Hippocampal formation (tissue), 2 donors: Measurements from ENCODE around the gene CLASP1.
"Not testable (repeated sequence)": the region's sequence is repeated elsewhere in the genome, so short reads cannot be mapped to it uniquely, and the experiment has no call there.

ENCODE experiments used
- DNase-seq, 2 donors: peaks; one replicate each; lab custom pipeline; 2025; lab: John Stamatoyannopoulos, UW

CLASP1 gene

DNA sequence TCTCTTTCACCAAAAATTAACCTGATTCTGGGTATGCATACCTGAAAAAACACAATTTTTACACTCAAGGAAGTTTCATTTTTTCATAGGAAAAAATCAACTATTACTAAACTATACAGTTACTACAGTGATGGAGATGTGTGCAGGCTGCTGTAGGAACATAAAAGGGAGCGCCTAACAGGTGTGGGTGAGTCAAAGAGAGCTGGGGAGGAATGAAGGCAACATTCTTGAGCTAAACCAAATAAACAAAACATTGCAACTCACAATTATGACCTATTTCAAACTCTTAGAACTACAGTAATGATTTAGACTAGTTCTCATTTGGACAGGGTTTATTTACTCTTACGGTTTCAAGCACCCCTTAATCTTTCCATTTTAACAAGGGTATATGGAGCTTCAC lies 13.4 kb upstream of the CLASP1 start:
- no peak for DNase-seq

DNA sequence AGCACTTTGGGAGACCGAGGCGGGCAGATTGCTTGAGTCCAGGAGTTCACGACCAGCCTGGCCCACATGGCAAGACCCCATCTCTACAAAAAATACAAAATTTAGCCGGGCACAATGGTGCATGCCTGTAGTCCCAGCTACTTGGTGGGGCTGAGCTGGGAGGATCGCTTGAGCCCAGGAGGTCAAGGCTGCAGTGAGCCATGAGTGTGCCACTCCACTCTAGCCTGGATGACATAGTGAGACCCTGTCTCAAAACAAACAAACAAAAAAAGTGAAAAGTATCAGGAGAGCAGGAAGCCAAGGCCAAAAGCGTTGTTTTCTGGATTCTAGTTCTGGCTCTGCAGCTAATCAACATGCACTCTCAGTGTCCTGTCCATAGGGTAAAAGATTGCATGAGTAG lies 10.7 kb upstream of the CLASP1 start:
- DNase-seq, result no peak

DNA sequence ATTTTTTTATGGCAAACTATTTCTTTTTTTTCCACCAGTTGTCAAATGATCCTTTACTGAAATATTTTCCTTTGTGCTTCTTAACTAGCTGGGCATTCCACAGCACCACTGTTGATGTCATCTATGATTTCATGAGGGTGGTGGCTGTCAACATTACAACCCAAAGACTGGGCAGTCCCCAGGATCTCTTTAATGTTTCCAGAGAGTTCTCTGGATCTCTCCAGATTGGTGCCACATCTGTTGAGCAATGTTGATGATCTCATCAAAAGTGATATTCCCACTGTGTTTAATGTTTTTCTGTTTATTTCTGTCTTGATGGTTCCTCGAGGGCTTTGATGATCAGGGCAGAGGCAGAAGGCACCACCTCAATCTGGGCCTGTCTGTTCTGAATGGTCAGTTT lies 9.1 kb upstream of the CLASP1 start:
- DNase-seq, result not testable (repeated sequence)

DNA sequence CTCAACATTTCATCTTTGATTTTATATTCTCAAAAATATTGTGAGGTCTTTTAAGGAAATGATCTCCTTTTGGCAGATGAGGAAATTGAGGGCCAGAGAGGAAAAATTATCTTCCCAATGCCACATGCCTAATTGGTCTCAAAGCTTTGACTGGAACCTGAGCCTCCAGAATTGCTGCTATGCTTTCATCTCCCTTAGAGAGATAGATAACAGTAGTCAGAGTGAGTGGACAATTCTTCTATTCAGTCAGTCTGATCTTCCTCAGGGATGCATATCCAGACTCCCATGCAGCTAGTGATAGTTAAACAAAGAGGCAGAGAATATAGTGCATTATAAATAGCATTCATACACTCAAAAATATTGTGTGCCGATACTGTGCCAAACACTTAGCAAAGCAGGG lies 3.8 kb upstream of the CLASP1 start:
- no peak for DNase-seq

DNA sequence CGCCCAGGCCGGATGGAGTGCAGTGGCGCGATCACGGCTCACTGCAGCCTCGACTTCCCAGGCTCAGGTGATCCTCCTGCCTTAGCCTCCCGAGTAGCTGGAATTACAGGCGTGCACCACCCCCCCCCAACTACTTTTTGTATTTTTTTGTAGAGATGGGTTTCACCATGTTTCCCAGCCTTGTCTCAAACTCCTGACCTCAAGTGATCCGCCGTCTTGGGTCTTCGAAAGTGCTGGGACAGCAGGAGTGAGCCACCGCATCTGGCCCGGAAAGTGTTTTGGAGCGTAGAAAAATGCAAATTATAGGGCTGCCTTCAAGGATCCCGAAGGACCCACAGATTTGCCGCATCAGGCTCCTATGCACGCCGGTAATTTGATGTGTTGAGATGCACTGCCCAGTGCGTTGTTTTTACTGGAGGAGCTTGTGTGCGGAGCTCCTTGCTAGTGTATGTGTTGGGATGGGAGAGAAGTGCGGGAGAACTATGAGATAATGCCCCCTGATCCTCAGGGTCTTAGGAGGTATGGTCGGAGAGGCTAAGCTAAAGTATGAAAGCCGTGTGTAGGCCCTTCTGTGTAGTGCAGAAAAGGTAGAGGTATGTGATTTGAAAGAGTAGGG lies 1.2 kb upstream of the CLASP1 start:
- DNase-seq, result no peak

DNA sequence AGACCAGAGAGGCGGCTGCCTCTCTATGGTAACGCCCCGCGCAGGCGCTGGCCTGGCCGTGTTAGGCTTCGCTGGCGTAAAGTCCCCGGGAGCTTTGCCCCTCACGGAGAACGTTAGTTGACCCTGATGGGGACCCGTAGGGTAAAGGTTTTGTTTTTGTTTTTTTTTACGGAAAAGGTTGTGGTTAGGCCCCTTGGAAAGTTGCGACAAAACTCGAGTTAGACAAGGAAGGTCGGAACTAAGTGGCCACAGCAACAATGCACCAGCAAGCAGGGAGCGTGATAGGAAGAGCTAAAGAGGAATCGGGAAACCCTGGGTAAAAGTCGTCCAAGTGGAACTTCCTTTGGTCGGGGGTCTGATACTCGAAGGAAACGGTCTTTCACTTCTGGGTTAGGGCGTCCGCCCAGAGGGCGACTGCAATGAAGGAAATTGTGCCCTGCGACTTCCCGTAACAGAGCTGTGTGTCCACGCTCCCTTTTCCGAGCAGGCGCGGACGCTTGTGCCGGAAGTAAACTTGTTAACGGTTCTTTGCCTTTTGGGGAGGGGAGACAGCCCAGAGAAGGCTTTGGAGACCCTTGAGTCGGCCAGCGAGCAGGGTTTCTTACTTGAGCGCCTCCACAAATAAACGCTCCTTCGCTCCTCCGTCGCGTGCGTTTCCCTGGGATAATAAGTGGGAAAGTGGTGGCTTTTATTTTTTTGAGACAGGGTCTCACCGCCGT lies 493 bp upstream of the CLASP1 start:
- peak; percentile 90 to 97 for DNase-seq

DNA sequence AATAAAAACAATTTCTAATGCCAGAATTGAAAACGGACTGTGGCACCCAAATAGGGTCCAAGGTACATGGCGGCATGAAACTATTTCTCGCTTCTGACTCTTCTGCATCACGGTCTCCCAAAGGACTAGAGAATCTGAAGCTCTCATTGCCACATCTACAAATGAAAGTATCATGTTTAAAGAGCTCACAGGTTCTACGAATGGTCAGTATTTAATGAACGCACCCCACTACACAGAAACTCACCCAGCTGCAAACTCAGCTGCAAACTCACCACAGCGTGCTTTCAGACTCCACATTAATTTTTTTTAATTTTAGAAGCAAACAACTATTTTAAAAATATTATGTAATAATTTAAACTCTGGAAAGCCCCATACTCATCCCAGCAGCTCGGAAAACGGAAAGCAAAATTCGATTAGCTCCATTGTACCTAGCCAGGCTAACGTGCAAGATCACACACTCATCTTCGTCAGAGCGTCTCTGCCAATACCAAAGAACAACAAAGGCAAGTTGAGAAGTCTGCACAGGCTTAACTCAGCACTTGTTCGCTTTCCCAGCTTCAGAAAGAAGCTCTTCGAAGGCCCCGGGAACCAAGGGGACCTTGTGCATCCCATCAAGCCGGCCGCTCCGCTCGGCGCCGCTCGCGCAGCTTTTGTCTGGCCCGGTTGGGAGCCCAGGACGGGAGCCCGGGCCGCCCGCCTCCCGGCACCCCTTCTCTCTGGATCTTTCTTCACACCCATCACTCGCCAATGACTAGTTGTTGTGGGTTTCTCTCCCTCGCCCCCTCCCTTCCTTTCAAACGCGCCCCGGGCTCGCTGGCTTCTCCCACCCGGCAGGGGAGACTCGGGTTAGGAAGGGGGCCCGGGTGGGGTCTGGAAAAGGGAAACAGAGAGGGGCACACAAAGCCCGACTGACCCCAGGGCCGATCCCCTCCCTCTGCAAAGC lies 785 bp downstream of the CLASP1 start:
- peak; percentile 55 to 69 for DNase-seq

DNA sequence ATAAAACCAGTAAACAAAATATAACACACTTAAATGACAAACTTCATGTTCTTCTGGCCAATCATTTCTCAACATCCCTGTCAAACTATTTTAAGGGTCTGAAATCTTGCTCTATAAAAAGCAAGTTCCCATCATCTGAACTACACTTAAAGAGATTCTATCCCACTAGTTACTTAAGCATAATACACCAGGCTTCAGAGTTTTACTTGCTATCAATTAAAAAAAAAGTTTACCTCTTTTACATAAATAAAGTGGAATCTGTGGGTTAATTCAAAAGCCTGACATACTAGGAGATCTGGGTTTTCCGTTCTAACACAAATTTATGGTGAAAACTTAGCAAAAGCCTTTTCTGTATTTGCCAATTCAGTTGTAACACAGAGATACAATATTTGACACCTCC lies 1.9 kb downstream of the CLASP1 start:
- DNase-seq, result no peak

DNA sequence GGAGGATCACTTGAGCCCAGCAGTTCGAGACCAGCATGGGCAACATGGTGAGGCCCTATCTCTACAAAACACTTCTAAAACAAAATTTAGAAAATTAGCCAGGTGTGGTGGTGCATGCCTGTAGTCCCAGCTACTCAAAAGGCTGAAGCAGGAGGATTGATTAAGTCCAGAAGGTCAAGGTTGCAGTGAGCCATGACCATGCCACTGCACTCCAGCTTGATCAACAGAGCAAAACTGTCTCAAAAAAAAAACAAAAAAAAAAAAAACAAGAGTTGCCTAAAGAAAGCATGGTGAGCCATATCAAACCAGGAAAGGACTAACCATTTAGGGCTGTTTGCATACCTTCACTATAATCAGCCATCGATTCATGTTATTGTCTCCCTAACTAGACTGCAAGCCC lies 4.5 kb downstream of the CLASP1 start:
- DNase-seq, result no peak

DNA sequence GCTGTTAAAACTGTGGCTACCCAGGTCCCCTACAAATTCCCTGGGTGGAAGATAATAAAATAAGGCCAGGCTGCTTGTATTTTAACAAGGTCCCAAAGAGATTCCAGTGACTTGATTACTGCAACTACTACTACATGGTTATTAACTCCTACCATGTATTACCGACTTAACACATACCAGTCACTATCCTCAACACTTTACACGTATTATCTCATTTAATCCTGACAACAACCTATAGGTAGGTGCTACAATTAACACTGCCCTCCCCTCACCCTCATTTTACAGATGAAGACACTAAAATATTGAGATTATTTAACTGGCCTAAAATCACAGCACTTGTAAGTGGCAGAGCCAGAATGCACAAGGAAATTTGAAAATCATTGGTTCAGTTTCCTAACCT lies 5.4 kb downstream of the CLASP1 start:
- no peak for DNase-seq

DNA sequence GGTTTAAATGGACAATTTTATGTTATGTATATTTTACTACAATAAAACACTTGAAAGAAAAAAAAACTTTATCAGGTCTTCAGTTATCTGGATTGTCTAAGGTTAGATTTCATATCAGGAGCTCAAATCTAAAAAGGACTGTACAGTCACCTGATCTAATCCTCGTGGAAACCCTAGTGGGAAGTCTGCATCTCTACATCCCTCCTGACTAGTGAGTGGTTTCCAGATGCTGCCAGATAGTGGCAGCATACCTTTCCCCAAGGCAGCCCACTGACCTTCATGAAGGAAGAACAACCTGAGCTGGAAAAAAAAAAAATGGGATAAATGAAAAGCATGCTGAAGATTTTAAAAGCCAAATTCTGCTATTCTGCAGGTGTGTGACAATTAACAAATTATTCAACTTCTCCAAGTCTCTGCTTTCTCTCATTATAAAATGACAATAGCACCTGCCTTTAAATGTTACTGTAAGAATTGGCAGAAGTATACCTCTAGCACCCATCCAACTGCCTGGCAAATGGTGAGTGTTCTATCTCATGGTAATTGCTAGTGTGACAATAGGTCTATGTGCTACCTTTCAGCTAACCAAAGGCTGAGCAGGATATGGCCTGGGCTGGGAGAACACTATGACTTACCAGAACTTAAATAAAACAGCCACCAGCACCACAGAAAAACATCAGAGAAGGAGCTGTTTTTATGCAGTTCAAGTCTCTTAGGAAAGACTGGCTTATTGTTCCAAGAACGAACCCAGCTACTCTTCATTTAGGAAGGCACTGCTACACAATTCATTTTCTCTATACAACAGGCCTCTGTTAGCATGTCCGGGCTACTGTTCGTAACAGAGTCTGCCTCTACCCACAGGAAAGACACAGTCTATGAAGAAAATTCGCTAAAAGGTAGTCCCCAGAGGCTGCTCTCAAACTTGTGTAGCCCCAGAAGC lies 8.6 kb downstream of the CLASP1 start:
- no peak for DNase-seq

DNA sequence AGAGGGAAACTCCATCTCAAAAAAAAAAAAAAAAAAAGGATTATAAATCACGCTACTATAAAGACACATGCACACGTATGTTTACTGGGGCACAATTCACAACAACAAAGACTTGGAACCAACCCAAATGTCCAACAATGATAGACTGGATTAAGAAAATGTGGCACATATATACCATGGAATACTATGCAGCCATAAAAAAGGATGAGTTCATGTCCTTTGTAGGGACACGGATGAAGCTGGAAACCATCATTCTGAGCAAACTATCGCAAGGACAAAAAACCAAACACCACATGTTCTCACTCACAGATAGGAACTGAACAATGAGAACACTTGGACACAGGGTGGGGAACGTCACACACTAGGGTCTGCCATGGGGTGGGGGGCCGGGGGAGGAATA lies 9.4 kb downstream of the CLASP1 start:
- DNase-seq, result not testable (repeated sequence)

DNA sequence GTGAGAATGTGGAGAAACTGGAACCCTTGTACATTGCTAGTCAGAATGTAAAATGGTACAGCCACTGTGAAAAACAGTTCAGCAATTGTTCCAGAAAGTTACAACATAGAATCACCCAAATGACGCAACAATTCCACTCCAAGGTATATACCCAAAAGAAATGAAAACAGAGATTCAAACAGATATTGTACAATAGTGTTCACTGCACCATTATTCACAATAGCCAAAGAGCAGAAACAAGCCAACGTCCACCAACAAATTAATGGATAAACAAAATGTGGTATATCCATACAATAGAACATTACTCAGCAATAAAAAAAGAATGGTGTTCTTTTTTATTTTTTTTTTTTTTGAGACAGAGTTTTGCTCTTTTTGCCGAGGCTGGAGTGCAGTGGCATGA lies 10.9 kb downstream of the CLASP1 start:
- DNase-seq, result no peak

DNA sequence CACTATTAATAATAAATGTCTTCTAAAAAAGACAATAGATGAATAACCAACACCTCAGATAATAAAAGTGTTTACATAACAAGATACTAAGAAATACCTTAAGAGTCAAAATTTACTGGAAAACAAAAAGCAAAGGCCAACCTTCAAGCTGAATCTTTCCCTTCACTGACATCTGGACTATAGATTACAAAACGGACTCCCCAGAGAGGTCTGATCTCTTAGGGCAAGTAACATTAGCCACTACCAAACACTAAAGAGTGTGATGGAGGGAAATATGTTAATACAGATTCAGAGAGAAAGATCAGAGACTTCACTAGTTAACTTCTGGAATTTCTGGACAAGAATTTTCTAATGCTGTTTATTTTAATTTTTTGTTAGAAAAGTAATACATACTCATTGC lies 13.9 kb downstream of the CLASP1 start:
- no peak for DNase-seq

DNA sequence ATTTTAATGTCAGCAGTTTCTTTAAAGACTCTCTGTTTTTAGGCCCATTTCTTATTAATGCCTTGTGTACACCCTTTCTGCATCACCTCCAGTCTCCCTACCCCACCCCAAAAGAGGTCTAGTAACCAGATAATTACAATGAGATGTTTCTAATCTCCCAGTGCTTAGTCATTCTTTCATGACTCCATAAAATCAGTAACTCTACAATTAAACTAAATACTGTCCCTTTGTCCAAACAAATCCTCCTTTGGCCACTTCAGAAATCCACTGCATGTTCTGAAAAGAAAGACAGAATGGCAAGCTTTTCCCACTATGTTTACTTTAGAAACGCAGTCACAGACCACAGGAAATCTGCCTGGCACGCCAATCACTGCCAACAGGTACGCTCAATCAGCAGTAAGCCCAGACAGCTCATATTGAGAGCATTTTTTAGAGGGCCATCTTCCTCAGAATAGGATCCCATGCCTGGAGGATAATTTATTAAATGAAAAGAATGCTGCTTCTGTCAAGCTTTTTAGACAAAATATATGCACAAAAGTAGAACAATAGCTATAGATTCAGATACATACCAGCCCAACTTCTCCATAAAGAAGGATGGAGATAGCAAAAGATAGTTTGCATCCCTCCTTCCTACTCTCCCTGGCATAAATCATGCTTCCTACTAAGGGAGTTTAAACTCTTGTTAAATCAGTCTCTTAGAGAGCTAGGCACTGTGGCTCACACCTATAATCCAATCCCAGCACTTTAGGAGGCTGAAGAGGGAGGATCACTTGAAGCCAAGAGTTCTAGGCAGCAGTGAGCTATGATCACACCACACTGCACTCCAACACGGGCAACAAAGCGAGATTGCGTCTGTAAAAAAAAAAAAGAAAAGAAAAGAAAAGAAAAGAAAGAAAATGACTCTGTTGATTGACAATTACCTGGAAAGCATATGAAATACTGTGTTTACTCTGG lies 14.6 kb downstream of the CLASP1 start:
- DNase-seq, result no peak

DNA sequence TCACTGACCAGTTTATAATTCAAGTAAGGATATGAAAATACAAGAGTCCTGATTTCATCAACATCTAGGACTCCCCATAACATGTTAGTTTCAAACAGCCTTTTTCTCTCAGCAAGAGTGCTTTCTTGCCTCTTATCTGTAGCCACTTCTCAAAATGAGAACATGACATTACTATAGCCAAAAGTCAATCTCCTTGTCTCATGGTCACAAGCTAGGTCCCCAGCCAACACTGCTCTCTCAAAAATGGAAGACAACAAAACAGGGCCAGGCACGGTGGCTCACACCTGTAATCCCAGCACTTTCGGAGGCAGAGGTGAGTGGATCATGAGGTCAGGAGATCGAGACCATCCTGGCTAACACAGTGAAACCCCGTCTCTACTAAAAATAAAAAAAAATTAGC lies 15.8 kb downstream of the CLASP1 start:
- DNase-seq, result no peak

DNA sequence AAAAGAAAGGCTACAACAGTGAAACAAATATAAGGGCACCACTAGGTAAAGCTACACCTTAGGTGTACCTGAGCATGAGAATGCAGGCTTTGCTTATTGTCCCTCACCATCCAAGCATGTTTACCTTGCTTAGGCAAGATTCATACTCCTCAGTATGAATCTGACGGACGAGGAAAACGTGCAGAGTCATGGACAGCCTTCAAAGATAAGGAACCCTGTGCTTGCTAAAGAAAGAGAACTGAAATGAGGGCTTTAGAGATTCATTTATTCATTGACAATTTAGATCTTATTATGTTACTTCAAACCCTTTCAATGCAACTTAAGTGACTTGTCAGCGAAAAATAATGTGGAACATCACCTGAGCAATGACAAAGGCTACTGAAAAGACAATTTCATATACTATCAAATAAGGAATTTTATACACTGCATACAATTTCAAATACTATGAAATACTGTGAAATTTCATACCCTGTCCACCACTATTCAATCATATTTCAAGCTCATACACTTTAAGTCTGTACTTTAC lies 21.7 kb downstream of the CLASP1 start:
- DNase-seq, result no peak

DNA sequence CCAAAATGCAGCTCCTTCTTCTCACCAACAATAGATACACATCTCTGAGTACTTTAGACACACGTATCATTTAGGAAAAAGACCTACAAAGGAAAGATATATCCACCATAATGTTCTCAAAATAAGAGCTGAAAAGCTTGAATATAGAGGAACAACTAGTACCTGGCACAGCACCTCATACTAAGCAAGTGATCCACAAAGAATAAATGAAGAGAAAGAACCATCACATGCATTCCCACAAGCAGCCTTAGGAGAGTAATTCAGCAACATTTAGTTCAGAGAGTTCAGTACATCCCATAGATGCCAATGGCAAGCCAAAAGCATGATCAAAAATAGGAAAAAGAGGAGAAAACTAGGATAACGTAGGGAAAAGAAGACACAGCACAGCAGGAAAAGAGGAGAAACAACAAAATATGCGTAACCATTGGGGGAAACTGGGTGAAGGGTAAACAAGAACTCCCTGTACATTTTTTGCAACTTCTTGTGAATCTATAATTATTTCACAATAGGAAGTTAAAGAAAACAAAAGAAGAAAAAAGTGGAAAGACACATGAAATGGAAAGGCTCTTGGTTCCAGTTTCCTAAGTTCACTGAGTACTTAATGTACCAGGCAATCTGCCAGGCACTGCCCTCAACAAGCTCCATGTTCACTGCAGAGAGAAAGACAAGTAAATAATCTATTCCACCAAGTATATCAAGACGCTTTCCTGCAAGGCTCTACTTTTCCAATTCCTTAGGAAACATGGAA lies 22.3 kb downstream of the CLASP1 start:
- DNase-seq, result no peak

DNA sequence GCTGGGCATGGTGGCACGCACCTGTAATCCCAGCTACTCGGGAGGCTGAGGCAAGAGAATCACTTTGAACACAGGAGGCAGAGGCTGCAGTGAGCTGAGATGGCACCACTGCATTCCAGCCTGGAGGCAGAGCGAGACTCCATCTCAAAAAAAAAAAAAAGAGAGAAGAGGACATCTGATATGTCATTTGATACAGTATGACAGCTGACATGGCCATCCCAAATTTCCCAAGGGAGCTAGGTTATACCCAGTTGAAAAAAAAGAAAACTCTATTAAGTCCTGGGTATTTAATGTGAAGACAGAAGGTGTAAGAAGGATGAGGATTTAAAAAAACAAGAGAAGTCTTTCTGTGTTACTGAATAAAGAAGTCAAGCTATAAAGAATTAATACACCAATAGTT lies 23.3 kb downstream of the CLASP1 start:
- DNase-seq, result no peak
